ENCODE measurements around the gene RAB4B. TPM values are rescaled to one million over a fixed set of nuclear protein-coding genes. Genes with fewer than 3 reads are reported as not detected.

RAB4B gene
- total RNA-seq, 2 experiments from 2014 or later, result 26.6 to 26.9 TPM

DNA sequence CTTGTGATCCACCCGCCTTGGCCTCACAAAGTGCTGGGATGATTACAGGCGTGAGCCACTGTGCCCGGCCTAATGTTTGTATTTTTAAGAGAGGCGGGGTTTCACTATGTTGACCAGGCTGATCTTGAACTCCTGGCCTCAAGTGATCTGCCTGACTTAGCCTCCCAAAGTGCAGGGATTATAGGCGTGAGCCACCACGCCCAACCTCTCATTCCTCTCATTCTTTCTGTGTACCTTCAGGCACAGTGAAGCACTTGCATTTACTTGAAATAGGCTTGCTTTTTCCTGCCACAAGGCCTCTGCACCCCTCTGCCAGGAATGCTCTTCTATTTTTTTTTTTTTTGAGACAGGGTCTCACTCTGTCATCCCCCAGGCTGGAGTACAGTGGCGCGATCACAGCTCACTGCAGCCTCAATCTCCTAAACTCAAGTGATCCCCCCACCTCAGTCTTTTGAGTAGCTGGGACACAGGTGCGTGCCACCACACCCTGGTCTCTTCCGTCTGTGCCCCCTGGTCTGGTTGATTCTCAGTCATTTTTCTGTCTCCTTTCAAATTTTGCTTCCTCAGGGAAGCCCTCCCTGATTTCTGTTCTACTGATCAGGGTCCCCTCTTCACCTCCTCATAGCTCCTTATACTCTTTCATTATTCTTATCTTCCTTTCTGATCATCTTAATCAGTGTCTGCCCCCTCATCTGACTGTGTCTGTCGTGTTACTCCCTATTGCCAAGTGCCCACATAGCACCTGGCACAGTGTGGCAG lies 42.9 kb upstream of the RAB4B start:
- H3K36me3 Mint-ChIP-seq (ENCODE audit: low read depth), result peaks cover 72% of the 10 kb centered on the region
- no peak overlapping the region for H3K4me3 Mint-ChIP-seq
- DNase-seq (no peak), ATAC-seq (ENCODE audit: poor library complexity) (no peak)
- H3K4me1 ChIP-seq (ENCODE audit: insufficient read depth, low read length), result no peaks in the 10 kb centered on the region
- no peak overlapping the region for H3K4me3 ChIP-seq (ENCODE audit: low read length)
- H3K9me3 ChIP-seq (ENCODE audit: control insufficient read depth in 1 of 2, insufficient read depth in 1 of 2, low read length in 2 of 2), result no peaks in the 10 kb centered on the region
- no peak overlapping the region for H3K27ac Mint-ChIP-seq
- H3K27me3 ChIP-seq (ENCODE audit: control insufficient read depth in 1 of 2, insufficient read depth in 2 of 2, low read length in 2 of 2), result no peaks in the 10 kb centered on the region
- no peaks in the 10 kb centered on the region for H3K27me3 Mint-ChIP-seq
- ChIA-PET CTCF (no interaction called here), POLR2A (no interaction called here)
- H3K27ac ChIP-seq (ENCODE audit: low read depth in 1 of 2, low read length in 2 of 2), result no peak overlapping the region
- no peaks in the 10 kb centered on the region for H3K9me3 Mint-ChIP-seq
- H3K4me1 Mint-ChIP-seq (ENCODE audit: low read depth), result no peaks in the 10 kb centered on the region
- H3K36me3 ChIP-seq (ENCODE audit: insufficient read depth, low read length), result peaks cover 65% of the 10 kb centered on the region
- intact Hi-C loops (cut with DNase I, micrococcal nuclease), result no loop called here
- TF ChIP-seq, protein P1, sequence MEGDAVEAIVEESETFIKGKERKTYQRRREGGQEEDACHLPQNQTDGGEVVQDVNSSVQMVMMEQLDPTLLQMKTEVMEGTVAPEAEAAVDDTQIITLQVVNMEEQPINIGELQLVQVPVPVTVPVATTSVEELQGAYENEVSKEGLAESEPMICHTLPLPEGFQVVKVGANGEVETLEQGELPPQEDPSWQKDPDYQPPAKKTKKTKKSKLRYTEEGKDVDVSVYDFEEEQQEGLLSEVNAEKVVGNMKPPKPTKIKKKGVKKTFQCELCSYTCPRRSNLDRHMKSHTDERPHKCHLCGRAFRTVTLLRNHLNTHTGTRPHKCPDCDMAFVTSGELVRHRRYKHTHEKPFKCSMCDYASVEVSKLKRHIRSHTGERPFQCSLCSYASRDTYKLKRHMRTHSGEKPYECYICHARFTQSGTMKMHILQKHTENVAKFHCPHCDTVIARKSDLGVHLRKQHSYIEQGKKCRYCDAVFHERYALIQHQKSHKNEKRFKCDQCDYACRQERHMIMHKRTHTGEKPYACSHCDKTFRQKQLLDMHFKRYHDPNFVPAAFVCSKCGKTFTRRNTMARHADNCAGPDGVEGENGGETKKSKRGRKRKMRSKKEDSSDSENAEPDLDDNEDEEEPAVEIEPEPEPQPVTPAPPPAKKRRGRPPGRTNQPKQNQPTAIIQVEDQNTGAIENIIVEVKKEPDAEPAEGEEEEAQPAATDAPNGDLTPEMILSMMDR (IDR thresholded peaks at IDR 0.05), result no peak

DNA sequence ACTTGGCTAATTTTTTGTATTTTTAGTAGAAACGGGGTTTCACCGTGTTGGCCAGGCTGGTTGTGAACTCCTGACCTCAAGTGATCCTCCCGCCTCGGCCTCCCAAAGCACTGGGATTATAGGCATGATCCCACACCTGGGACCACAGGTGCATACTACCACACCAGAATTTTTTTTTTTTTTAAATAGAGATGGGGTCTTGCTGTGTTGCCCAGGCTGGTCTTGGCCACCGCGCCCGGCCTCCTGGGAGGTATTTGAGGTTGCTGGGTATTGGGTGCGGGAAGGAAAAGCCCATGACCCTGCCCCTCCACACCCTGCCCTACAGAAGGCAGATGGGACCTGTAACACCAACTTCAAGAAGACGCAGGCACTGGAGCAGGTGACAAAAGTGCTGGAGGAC lies 41.4 kb upstream of the RAB4B start:
- Mint-ChIP-seq H3K27me3 (no peaks in the 10 kb centered on the region), H3K36me3 (ENCODE audit: low read depth) (peaks cover 58% of the 10 kb centered on the region)

GRCh38 chr19:40737102-40737644 lies 40.9 kb upstream of the RAB4B start:
- Mint-ChIP-seq H3K9me3 (no peaks in the 10 kb centered on the region), H3K4me1 (ENCODE audit: low read depth) (no peaks in the 10 kb centered on the region), H3K36me3 (ENCODE audit: low read depth) (peaks cover 56% of the 10 kb centered on the region), H3K27ac (no peak overlapping the region), H3K4me3 (no peak overlapping the region), H3K27me3 (no peaks in the 10 kb centered on the region)
- Histone ChIP-seq H3K36me3 (ENCODE audit: insufficient read depth, low read length) (peaks cover 51% of the 10 kb centered on the region), H3K4me1 (ENCODE audit: insufficient read depth, low read length) (no peaks in the 10 kb centered on the region), H3K27me3 (ENCODE audit: control insufficient read depth in 1 of 2, insufficient read depth in 2 of 2, low read length in 2 of 2) (no peaks in the 10 kb centered on the region), H3K4me3 (ENCODE audit: low read length) (no peak overlapping the region), H3K27ac (ENCODE audit: low read depth in 1 of 2, low read length in 2 of 2) (no peak overlapping the region), H3K9me3 (ENCODE audit: control insufficient read depth in 1 of 2, insufficient read depth in 1 of 2, low read length in 2 of 2) (no peaks in the 10 kb centered on the region)
- no peak for DNase-seq
- intact Hi-C loops (cut with DNase I, micrococcal nuclease), result no loop called here
- CTCF ChIA-PET, result no interaction called here
- ATAC-seq (ENCODE audit: poor library complexity), result no peak
- POLR2A ChIA-PET, result no interaction called here
- TF ChIP-seq, protein P1 (IDR thresholded peaks at IDR 0.05), result no peak

More for the DNA sequence above, 41.4 kb upstream of the RAB4B start:
- Histone ChIP-seq H3K9me3 (ENCODE audit: control insufficient read depth in 1 of 2, insufficient read depth in 1 of 2, low read length in 2 of 2) (no peaks in the 10 kb centered on the region), H3K36me3 (ENCODE audit: insufficient read depth, low read length) (peaks cover 55% of the 10 kb centered on the region), H3K4me1 (ENCODE audit: insufficient read depth, low read length) (no peaks in the 10 kb centered on the region), H3K27me3 (ENCODE audit: control insufficient read depth in 1 of 2, insufficient read depth in 2 of 2, low read length in 2 of 2) (no peaks in the 10 kb centered on the region), H3K27ac (ENCODE audit: low read depth in 1 of 2, low read length in 2 of 2) (no peak overlapping the region), H3K4me3 (ENCODE audit: low read length) (no peak overlapping the region)
- no peaks in the 10 kb centered on the region for H3K9me3 Mint-ChIP-seq
- H3K4me1 Mint-ChIP-seq (ENCODE audit: low read depth), result no peaks in the 10 kb centered on the region
- DNase-seq (no peak), ATAC-seq (ENCODE audit: poor library complexity) (no peak)
- no peak overlapping the region for H3K4me3 Mint-ChIP-seq
- TF ChIP-seq, protein P1 (IDR thresholded peaks at IDR 0.05), result no peak
- POLR2A ChIA-PET, result no interaction called here
- intact Hi-C loops (cut with DNase I, micrococcal nuclease), result no loop called here
- H3K27ac Mint-ChIP-seq, result no peak overlapping the region
- CTCF ChIA-PET, result no interaction called here
